ENCODE data around the gene KLHDC4.
A peak's percentile ranks its signal among the peaks of the same experiment; 100 is the strongest.
"Not testable (repeated sequence)": the region's sequence is repeated elsewhere in the genome, so short reads cannot be mapped to it uniquely, and the experiment has no call there.

Gene KLHDC4

DNA sequence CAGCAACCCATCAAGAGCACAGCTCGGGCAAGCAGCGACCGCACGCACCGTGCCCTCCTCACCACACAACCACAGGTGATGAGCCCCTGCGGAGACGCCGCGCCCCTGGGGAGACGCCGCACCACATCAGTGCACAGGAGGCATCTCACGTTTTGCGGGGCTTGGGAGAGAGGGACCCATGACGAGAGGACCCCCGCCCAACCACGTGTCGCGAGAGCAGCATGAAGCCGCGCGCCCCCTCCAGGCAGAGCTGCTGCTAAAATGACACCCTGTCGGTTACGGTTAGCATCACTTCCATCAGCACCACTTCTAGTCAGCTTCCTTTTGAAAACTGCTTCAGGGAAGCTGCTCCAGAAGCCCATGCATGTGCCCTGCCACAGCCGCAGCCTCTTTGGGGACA lies 45.3 kb downstream of the KLHDC4 start:
- no peak for DNase-seq (ENCODE audit: low spot score)

DNA sequence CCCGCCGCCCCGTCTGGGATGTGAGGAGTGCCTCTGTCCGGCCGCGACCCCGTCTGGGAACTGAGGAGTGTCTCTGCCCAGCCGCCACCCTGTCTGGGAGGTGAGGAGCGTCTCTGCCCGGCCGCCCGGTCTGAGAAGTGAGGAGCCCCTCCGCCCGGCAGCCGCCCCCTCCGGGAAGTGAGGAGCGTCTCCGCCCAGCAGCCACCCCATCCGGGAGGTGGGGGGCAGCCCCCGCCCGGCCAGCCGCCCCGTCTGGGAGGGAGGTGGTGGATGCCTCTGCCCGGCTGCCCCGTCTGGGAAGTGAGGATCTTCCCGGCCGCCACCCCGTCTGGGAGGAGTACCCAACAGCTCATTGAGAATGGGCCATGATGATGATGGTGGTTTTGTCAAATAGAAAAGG lies 47.0 kb downstream of the KLHDC4 start:
- not testable (repeated sequence) for DNase-seq (ENCODE audit: low spot score)

DNA sequence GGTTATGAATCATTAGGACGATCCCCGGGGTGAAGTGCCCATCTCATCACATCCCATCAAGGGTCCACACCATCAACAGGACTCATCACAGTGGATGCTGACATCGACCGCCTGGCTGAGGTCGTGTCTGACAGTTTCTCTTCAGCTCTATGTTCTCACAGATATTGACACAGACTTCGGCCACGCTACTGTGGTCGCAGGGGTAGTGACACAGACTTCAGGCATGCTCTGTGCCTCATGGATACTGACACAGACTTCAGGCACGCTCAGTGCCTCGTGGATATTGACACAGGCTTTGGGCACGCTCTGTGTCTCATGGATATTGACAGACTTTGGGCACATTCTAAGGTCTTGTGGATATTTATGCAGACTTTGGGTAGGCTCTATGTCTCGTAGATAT lies 50.1 kb downstream of the KLHDC4 start:
- no peak for DNase-seq (ENCODE audit: low spot score)

DNA sequence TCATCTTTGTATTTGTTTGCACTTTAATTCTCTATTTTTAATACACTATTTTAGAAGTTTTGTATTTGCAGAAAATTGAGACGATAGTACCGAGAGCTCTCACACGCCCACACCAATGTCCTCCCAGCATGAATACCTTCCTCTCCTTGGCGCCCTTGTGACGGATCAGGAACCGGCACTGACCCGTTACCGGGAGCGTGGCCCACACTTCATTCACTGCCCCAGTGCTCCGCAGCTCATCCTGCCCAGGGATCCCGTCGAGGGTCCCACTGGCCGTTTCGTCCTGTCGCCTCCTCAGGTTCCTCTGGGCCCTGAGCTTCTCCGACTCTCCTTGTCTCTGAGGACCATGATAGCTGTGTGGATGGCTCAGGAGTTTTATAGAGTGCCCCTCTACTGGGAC lies 50.6 kb downstream of the KLHDC4 start:
- no peak for DNase-seq (ENCODE audit: low spot score)

GRCh38 chr16:87713451-87714229 lies 52.1 kb downstream of the KLHDC4 start:
- DNase-seq (ENCODE audit: low spot score), result no peak

DNA sequence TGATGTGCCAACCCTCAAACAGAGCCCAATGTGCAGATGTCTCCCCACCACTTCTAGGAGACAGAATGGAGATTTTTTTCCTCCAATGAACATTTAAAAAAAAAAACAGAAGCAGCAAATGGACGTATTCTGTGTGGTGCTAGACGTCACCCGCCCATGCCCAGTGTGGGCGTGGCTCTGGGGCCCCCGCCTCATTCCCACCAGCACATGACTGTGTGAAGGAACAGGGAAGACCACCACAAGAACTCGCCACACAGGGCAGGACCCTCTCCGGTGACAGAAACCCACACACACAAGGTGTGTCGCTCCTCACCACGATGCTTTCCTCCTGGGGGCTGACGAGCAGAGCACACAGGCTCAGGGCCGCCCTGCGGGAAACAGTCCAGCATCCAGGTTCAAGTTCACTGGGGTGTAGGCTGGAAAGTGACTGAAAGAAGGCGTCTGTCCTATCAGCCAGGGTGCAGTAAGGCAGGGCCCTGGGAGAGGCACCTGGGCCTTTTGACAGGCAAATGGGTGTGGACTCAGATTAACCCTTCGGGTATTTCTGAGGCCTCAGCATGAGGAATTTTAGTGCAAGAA lies 53.5 kb downstream of the KLHDC4 start:
- DNase-seq (ENCODE audit: low spot score), result no peak

DNA sequence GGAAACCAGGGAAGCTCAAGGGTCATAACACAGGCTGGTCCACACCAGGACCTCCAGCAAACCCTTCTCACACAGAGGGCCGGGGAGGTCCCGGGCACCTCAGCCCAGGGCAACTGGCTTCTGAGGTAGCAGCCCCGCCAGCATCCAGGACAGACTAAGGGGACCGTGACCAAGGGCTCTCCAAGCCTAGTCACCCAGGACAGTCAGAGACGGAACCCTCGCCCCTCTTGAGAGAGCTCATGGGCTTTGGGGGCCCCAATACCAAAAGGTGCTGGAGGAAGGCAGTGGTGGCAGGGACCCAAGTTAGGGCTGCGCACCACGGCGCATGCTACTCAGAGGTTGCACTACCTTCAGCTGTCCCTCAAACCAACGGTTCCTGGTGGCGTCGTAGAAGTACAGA lies 54.9 kb downstream of the KLHDC4 start:
- DNase-seq (ENCODE audit: low spot score), result no peak

- DNase-seq (ENCODE audit: low spot score), result no peak
These were observed 56.1 kb downstream of the KLHDC4 start for GRCh38 chr16:87709677-87710076.

DNA sequence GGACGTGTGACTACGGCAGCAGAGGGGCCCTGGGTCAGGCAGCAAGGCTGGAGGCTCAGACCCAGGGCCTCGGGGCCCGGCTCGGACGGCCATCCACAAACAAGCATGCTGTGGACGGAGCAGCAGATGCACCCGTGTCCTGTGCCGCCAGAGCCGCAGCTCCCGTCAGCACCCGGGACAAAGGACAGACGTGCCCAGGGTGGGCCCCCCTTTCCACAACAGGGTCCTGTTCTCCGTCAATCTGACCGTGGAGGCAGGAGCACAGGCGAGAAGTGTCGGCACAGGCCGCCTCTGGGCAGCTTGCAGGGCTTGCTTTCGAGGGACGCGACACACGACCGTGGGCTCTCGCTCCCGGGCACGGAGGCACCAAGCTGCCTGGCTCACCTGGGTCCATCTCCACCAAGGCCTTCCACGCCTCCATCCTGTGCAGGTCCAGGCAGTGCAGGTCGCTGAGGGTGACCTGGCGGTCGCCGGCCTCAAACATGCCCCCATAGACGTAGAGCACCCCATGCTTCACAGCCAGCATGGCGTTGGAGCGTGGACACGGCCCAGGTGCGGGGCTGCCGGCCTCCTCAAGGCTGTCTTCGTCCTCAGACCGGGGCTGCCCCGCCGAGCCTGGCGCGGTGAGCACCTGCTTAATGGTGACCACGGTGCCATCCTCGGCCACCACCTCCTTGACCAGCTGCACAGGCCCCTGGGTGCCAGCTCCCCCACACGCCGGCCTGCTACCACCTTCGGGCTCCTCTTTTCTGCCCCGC lies 56.7 kb downstream of the KLHDC4 start:
- no peak for DNase-seq (ENCODE audit: low spot score)

GRCh38 chr16:87707714-87708580 lies 57.8 kb downstream of the KLHDC4 start:
- DNase-seq (ENCODE audit: low spot score), result no peak

GRCh38 chr16:87707097-87707496 lies 58.7 kb downstream of the KLHDC4 start:
- no peak for DNase-seq (ENCODE audit: low spot score)

- peak; percentile 94 for DNase-seq (ENCODE audit: low spot score)
These were observed 59.3 kb downstream of the KLHDC4 start for GRCh38 chr16:87706278-87707000.

DNA sequence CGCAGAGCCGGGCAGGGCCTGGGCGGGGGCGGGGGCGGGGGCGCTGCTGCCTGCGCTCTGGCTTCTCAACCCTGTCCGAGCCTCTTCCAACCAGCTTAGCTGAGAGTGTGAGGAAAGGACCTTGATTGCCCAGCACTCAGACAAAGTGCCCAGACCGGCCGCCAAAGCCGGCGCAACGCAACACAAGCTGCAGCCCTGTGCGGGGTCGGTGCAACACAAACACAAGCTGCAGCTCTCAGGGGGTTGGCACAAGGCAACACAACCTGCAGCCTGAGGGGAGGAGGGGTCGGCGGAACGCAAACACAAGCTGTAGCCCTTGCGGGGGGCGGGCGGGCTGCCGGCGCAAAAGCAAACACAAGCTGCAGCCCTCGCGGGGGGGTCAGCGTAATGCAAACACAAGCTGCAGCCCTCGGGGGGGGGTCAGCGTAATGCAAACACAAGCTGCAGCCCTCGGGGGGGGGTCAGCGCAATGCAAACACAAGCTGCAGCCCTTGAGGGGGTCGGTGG lies 60.0 kb downstream of the KLHDC4 start:
- DNase-seq (ENCODE audit: low spot score), result peak; percentile 96

- DNase-seq (ENCODE audit: low spot score), result no peak
These were observed 60.9 kb downstream of the KLHDC4 start for GRCh38 chr16:87704754-87705353.

- DNase-seq (ENCODE audit: low spot score), result no peak
These were observed 61.9 kb downstream of the KLHDC4 start for GRCh38 chr16:87703835-87704375.

- no peak for DNase-seq (ENCODE audit: low spot score)
These were observed 62.7 kb downstream of the KLHDC4 start for GRCh38 chr16:87703071-87703470.

- peak; percentile 97 for DNase-seq (ENCODE audit: low spot score)
These were observed 63.4 kb downstream of the KLHDC4 start for GRCh38 chr16:87702325-87702811.

DNA sequence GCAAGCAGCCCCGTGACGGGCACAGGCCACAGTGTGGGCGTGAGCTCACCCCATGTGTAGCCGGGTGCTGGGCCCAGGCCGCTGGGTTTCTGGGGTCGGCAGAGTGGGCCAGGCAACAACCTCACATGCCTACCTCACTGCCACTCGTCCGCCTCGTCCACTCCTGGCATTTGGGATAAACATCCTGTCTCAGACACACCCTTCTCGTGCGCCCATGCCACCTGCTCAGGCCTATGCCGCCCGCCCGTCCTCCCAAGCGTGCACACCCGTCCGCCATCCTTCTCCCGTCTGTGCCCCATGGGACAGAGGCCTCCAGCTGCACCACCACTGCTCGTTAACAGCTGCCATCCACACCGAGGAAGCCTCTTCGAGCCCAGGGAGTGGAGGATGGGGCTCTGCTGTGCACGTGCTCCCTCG lies 64.3 kb downstream of the KLHDC4 start:
- no peak for DNase-seq (ENCODE audit: low spot score)

DNA sequence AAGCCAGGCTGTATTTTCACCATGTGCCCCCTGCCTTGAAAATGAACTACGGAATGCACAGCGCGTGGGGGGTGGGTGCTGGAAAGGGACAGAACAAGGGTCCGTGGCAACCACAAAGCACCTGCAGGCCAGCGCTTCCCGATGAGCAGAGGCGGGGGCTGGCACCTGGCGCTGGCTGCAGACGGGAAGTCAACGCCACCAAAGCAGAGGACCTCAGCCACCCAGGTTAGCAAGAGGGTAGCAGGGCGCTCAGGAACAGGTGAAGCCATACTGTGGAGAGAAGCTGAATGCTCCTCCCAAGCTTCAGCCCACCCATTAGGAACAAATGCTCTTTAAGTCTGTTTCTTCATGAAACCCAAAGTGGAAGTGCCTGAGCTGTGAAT lies 64.7 kb downstream of the KLHDC4 start:
- DNase-seq (ENCODE audit: low spot score), result no peak

GRCh38 chr16:87700406-87701077 lies 65.2 kb downstream of the KLHDC4 start:
- no peak for DNase-seq (ENCODE audit: low spot score)
